Stimulated activated CD4-positive, alpha-beta T cell treated with anti-CD3 and anti-CD28 coated beads, TNF-alpha, amount 100 ng/mL, for 4 hours (primary cell): ENCODE measurements around the gene EXOC8.
"Not testable (repeated sequence)": the region's sequence is repeated elsewhere in the genome, so short reads cannot be mapped to it uniquely, and the experiment has no call there.

ENCODE experiments used
- DNase-seq, 3 experiments: peaks; one replicate each; pipeline ENCODE4 v3.0.0-alpha.2; 2020; ENCODE audit warnings: low read depth in 3 of 3

EXOC8 gene

DNA sequence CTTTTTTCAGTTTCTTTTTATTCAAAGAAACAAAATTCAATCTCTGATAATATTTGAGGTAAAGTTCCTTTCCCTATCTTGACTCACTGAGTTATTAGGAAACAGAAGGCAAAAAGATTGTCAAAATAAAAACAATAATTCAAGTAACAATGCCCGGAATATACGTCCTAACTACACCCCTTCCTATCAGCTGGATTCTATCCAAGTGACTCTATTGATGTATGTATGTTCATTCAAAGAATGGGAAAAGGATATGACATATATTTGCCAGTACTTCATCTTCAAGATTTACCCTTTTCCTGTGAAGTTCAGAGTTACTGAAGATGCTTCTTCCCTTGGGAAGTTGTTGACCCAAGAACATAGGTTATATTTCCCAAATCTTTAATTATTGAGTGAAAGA is 14.2 kb upstream of the EXOC8 start:
- no peak for DNase-seq

DNA sequence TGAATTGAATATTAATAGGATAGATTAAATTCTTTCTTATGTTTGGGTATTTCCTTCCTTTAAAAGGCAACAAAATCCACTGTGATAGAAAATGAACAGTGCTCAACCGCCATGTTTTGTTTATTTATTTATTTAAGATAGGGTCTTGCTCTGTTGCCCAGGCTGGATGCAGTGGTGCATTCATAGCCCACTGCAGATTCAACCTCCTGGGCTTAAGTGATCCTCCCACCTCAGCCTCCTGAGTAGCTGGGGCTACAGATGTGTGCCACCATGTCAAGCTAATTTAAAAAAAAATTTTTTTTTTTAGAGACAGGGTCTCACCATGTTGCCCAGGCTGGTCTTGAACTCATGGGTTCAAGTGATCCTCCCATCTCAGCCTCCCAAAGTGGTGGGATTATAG is 11.2 kb upstream of the EXOC8 start:
- DNase-seq, result not testable (repeated sequence)

DNA sequence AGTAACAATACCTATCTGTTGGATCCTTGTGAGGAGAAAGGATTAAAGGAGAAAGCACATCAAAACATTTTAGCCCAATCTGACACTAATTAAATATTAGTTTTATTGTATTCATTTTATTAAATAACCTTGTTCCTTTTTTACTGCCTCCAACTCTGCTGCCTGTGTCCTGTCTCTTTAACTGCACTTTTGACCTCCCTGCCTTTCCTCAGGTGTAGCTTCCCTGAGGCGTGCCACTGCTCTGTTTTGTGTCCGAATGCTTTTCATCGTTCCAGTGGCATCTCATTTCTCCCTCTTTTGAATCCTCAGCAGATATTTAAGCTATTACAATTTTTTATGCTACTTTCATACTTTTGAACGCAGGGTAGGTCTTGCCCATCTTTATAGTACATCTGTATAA is 10.8 kb upstream of the EXOC8 start:
- DNase-seq, result no peak

DNA sequence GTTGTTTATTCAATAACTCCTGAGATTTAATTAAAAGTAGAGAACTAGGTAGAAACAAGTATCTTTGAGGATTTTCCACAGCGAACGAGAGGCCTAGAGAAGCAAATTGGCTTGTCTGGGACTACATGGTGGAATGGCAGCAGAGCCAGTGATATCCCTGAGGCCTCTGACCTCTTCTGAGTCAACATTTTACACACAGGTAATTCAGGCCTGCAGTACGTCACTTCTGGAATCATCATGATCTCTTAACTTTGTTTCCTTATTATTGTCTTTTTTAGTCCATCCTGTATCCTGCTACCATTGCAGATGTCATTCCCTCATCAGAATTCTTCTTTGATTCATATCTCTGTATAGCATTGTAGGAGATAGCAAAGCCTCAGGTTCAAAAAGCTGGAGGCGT is 10.3 kb upstream of the EXOC8 start:
- no peak for DNase-seq

DNA sequence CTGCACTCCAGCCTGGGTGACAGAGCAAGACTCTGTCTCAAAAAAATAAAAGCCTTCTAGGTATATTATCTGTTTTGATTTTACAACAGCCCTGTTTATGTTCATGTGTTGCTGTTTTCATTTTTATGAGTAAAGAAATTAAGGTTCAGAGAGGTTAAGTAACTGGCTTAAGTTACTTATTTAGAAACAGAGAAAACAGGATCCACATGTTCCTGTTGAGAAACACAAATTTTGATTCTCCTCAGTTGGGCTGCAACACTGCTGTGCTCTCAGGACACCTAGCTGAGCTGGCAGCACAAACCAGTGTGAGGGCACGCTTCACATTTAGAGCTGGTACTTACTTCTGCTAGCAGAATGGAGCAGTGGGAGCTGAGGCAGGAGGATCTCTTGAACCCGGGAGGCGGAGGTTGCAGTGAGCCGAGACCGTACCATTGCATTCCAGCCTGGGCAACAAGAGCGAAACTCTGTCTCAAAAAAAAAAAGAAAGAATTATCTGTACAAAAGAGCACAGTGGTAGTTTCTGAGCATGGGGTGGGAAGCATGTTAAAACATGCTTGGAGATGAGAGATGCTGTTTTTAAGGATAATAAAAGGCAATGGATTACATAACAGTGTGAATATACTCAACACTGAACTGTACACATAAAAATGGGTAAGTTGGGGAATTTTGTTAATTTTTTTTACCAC is 2.8 kb upstream of the EXOC8 start:
- DNase-seq, result no peak

DNA sequence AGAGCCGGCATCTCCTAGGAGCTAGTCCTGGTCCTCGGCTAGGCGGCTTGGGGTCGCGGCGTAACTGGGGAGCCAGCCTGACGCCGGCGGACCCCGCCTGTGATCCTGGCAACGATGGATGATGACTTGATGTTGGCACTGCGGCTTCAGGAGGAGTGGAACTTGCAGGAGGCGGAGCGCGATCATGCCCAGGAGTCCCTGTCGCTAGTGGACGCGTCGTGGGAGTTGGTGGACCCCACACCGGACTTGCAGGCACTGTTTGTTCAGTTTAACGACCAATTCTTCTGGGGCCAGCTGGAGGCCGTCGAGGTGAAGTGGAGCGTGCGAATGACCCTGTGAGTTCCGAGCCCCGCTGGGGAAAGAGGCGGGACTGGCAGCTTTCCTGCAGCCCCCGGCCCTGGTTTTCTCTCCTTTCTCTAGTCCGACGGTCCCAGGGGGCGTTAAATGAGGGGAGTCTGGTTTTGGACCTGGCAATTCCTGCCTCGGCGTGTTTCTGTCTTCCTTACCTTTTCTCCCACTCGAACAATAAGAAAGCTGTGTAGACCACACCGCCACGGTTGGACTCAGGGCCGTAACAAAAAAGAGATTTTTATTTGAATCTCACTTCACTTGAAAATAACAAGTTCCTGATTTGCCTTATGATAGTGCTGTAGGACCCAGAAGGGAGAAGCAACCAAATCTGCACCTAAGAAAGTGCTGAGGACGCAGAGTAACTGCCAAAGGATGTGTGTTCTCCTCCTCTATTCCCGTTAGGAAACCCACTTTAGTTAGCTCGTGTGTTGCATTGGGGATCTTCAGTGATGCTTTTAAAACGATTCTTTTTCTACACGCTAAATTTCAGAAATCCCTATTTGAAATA is 847 bp upstream of the EXOC8 start, which contains the start of gene SPRTN:
SPRTN (plus strand) TSS at position 24 of the 859 bp plus-strand sequence; CDS start at position 115, 91 bp downstream.
- no peak for DNase-seq

DNA sequence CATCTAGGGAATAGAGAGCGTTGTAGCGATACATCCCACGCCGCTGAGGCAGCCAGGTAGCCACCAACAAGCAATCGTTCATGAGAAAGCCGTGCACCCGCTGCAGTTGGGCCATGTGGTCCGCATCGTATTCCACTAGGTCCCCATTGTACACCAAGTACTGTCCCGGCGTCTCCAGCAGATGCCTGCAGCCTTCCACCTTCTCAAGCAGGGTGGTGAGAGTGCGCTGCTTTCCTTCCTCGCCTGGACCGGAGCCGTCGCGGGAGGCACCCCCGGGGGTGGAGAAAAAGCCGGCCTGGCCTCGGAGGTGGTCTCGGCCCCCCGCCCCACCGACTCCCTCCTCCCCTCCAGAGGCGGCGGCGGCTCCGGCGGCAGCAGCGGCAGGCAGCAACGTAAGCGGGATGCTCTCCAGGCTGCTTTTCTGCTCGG is 595 bp downstream of the EXOC8 start:
- DNase-seq, result no peak

DNA sequence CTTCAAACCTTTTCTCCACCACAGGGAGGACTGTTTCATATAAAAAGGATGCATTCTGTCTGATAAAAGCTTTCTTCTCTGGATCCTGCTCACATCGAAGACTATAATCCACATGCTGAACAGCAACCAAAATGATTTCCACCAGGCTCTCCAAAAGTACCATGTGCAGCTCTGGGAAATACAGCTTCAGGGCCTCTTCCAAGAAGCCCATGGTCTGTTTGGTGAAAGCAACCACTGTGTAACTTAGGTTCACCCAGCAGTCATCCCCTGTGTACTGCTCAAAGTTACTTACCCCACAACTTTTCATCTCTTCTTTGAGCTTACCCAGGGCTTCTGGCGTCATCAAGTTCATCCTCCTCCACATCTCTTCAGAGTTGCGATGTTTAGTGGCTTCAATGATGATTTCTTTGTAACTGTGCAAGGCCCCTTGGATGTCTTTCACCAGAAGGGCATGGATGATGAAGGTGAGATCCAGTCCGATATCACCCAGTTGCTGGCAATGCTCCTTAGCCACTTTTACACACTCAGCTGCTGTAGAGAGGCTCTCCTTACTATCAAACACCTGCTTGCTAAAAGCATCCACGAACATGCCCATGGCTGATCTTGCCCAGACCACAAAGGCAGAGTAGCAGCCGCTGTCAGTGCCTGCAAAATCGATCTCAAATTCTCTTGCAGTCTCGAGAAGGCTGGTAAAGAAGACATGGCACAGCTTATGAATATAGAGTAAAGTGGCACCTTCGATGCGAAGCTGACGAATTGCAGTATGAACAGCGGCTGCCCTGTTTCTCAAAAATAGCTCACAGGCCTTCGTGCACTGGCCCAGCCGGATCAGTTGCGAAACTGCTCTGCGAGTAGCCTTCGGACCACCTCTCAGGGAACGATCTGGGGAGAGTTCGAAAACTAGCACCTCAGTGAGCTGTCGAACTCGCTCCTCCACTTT is 1.7 kb downstream of the EXOC8 start:
- DNase-seq, result no peak

DNA sequence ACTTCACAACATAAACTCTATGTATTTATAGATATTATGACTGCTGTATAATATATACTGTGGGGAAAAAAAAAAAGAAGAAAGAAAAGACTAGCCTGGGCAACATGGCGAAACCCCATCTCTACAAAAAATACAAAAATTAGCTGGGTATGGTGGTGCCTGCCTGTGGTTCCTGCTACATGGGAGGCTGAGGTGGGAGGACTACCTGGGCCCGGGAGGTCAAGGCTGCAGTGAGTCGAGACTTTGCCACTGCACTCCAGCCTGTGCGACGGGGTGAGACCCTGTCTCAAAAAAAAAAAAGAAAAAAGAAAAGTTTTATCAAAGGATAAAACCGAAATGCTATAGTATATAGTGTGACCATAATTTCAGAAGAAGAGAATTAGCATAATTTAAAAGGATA is 2.7 kb downstream of the EXOC8 start:
- no peak for DNase-seq

DNA sequence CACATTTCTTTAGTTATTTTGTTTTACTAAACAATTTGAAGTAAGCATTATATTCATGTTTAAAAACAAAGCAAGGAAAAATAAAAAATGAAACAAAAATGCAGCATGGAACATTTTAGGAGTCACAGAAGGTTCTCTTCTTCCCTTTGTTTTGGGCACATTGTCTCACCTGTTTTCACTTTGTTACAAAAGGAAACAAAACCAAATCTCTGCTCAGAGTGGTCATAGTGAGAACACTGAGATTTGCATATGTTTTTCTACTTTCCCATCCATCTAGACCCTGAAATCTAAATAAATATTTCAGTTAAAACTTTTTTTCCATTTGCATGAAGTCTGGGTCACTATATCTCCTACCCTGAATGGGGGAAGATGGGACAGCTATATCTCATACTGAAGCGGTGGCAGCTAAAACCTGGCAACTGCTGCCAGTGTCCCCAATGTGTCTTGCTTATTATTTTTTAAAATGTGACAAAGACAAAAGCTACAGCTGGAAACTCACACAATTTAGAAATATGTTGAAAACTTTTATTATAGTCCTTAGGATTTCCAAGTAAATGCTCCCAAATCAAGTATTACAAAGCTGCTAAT is 3.5 kb downstream of the EXOC8 start:
- no peak for DNase-seq

DNA sequence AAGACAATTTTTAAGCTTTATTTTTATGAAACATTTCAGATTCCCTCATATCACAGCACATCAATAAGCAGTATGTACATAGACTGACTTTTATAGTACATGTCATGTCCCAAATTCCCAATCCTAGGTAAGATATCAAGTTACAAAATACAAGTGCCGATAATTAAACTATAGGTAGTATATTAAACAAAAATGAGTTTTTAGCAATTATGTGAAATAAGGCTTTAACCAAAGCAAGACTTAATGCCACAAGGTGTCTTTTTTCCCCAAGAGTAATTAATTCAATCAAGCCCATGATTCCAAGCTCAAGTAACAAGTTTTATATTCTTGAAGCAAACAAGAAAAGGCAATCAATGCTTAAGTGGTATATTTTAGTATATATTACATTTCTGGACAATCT is 4.9 kb downstream of the EXOC8 start:
- DNase-seq, result no peak

DNA sequence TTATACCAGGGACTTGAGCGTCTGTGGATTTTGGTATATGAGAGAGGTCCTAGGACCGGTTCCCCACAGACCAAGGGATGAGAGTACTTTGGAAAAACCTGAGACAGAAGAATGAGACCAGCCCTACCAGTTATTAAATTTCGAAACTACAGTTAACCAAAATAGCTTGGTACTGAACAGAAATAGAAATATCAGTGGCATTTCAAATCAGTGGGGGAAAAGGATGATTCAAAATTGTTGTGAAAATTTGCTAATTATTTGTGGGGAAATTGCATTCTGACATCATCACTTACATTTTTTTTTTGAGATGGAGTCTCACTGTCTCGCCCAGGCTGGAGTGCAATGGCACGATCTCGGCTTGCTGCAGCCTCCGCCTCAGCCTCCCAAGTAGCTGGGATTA is 8.2 kb downstream of the EXOC8 start:
- DNase-seq, result no peak

DNA sequence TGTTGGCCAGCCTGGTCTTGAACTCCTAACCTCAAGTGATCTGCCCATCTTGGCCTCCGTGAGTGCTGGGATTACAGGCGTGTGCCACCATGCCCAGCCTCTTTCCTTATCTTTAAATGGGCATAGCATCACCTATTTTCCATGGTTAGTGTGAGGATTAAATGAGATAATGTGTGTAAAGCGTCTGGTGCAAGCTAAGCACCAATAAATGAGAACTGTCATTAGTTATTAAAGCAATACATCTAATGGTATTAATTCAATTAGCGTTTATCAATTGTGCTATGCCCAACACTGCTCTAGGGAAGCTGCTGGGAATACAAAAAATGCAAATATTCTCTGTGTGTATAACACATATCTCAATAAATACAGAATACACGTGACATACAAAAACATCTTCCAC is 10.0 kb downstream of the EXOC8 start:
- DNase-seq, result no peak

DNA sequence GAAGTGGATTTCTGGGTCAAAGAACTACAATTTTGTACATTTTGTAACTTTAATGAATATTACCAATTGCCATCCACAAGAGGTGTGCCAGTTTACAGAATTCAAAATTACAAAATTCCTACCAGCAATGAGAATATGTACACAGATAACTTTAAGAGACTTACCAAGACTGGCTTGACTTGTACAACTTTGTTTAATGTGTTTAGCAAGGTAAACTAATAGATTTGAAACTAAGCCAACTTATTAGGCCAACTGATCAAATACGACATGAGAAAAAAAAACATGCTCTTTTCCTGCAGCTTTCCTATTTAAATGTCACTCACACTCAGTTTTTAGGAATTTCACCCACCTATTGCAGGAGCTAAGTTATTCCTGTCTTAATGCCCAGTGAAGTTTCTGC is 11.4 kb downstream of the EXOC8 start:
- DNase-seq, result no peak

DNA sequence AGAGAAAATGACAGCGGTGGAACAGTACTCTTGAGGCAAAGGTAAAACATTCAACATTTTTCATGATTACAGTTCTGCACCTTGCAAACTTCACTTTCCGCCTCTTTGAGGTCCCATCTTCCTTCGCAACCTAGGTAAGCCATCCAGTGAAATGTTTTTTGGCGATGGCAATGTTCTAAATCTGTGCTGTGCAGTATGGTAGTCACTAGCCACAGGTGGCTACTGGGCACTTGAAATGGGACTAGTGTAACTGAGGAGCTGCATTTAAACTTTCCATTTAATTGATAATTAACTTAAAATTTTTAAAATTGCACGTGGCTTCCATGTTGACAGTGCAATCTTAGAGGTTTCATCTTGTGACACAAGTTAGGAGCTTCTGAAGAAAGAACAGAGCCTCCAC is 13.0 kb downstream of the EXOC8 start:
- no peak for DNase-seq

DNA sequence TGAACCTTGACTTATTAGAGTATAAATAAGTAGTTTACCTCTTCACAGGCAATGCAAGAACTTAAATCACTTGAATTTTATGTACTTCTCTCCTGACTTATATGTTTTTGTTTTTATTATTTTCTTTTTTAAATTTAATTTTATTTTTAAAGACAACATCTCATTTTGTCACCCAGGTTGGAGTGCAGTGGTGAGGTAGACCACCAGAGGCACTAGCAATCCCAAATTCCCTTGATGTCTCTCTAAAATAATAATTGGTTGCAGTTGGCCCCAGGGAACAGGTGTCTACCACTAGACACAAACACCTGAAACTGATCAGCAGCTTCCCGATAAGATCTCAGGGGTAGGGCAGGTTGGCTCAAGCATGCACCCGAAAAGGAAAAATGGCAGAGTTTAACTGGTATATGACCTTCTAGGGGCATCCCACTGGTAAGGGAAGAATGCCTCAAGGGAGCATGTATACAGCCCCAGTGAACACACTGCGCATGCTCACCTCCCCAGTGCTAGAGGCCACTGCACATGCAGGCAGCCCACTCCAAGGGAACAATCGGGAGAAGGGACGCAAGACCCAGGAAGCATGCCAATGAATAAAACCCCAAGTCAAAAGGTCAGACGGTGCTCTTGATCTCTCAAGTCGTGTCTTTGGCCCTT is 14.6 kb downstream of the EXOC8 start:
- no peak for DNase-seq

DNA sequence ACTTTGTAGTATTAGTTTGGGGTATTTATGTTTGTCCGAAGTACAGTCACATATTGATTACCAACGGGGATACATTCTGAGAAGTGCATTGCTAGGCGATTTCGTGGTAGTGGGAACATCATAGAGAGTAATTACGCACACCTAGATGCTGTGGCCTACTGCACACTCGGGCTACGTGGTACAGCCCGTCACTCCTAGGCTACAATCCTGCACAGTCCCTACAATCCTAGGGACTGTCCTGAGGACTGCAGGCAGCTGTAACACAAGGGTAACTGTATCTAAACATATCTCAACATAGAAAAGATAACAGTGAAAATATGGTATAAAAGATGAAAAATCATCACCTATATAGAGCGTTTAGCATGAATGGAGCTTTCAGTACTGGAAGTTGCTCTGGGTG is 18.6 kb downstream of the EXOC8 start:
- no peak for DNase-seq

DNA sequence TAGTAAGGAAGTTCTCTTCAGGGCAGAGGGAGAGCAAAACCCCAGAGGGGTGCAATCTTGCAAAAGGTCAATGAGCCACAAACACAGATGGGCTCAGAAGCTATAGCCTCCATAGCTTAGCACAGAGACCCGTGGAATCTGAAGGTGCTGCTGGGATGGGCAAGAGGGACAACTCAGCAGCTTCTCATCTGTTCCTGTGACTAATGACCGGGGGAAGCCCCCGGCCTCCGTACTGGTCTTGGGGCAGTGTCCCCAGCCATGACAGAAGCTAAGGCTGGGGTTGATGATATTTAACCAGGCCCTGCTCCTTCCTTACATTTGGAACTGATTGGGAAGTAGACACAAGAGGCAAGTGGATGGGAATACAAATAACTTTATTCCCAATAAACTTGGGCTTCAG is 19.1 kb downstream of the EXOC8 start:
- no peak for DNase-seq

DNA sequence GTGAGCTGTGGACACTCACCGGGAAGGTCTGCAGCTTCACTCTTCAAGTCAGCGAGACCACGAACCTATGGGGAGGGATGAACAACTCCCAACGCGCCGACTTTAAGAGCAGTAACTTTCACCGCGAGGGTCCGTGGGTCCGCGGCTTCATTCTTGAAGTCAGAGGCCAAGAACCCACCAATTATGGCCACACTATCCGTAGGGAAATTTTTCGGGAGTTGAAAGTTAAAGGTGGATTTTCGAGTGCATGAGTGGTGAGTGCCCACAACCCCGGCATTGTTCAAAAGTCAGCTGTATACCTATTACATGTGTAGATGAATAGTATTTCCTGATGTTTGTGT is 19.7 kb downstream of the EXOC8 start:
- DNase-seq, result no peak

DNA sequence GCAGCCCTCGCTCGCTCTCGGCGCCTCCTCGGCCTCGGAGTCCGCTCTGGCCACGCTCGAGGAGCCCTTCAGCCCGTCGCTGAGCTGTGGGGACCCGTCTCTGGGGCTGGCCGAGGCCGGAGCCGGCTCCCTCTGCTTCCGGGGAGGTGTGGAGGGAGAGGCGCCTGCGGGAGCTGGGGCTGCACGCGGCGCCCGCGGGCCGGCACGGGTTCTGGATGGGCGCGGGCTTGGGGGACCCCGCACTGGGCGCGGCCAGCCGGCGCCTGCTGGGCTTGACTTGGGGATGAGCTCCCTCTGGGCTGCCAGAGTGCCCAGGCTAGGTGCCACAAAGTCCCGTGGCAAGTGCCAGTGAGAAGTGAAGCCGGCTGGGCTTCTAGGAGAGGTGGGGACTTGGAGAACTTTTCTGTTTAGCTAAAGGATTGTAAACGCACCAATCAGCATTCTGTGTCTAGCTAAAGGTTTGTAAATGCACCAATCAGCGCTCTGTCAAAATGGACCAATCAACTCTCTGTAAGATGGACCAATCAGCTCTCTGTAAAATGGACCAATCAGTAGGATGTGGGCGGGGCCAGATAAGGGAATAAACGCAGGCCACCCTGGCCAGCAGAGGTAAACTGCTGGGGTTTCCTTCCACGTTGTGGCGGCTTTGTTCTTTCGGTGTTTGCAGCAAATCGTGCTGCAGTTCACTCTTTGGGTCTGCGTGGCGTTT is 20.2 kb downstream of the EXOC8 start:
- no peak for DNase-seq

DNA sequence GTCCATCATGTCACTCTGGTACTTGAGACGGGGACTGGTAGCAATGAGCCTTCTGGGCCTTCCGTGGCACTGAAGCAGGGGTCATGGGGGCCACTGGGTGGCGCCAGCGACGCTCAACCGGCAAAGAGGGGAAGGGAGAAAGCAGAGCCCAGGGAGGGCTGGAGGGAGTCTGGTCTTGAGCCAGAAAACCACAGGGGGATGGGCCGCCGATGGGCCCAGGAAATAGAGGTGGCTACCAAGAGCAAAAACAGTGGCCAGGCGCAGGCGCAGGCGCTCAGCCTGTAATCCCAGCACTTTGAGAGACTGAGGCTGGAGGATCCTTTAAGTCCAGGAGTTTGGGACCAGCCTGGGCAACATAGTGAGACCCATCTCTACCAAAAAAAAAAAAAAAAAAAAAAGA is 21.8 kb downstream of the EXOC8 start:
- peak in 1 of 3 experiments; percentile 7 for DNase-seq
